Stimulated activated CD8-positive, alpha-beta memory T cell treated with anti-CD3 and anti-CD28 coated beads, Interleukin-12 subunit alpha, Interleukin-12 subunit beta, amount 100 ng/mL, for 4 hours (primary cell): Measurements from ENCODE around the gene KRT32.
"Not testable (repeated sequence)": the region's sequence is repeated elsewhere in the genome, so short reads cannot be mapped to it uniquely, and the experiment has no call there.

ENCODE experiments used
- DNase-seq: peaks from one replicate; pipeline ENCODE4 v3.0.0-alpha.2; 2020; ENCODE audit warnings: low read depth

KRT32 gene

DNA sequence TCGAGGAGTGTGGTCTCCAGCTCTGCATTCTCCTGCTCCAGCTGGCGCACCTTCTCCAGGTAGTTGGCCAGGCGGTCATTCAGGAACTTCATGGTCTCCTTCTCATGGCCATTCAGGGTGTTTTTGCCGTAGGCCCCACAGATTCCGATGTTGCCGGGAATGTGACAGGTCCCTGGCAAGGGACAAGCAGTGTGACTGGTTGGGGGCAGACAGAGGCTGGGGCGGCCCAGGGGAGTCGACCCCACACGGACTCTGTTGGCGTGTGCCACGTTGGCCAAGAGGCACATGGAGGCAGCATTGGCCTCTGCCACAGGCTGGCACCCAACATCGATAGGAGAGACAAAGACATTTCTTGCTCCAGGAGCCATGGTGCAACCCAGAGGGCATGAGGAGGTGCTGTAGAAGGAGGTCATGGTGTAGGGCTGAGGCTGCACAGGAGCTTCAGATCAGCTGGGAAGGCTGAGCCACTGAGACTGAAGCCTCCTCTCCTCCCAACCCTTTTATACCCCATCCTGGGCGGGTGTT is 43.0 kb downstream of the KRT32 start, which contains the start of gene KRT37:
TSS of gene KRT37 (minus strand) at position 475 of the 525 bp plus-strand sequence. CDS start at position 413, 62 bp downstream.
- no peak for DNase-seq

DNA sequence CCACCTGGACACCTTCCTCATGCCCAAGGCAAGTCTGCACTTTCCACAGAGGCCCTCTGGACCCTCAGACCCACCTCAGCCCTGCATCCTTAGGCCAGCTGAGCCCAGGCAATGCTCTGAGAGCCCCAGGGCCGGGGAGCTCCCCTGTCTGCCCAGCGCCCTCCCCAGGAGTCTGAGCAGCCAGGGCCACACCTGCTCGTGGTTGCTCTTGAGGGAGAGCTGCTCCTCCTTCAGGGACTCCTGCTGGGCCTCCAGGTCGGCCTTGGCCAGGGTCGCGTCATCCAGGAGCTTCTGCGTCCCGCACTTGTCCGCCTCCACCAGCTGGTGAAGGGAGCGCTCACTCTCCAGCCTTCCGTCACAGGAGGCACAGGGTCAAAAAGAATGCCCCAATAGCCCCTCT is 44.6 kb downstream of the KRT32 start:
- not testable (repeated sequence) for DNase-seq

DNA sequence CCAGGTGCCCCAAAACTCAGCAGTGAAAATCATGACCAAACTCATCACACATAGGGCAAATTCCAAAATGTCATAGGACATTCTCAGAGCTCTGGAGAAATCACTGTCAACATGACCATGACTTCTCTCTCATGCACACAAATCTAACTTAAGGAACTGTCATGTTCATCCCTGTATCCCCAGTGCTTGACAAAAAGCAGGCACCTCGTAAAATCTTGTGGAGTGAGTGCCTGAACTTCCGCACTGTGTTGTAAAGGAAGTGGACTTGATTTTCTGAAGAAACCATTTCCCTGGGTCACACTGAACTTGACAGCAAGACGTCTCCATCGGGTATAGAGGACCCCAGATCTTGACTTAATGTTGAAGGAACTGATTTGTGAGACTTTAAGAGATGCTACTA is 45.6 kb downstream of the KRT32 start:
- no peak for DNase-seq

DNA sequence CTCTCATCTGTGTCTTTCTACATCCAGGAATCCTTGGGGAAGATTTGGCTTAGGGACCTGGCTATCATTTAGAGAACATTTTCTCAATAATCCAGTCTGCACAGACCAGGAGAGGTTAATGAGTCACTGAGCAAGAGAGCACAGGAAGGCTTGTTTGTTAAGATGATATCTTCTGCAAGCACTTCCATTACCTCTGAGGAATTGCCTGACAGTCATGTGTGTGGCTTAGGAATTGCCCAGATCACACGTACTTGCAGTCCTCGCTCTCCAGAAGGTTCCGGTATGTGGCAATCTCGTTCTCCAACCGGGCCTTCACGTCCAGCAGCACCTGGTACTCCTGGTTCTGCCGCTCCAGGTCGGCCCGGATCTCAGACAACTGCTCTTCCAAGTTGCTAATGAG is 46.1 kb downstream of the KRT32 start:
- DNase-seq: no peak

DNA sequence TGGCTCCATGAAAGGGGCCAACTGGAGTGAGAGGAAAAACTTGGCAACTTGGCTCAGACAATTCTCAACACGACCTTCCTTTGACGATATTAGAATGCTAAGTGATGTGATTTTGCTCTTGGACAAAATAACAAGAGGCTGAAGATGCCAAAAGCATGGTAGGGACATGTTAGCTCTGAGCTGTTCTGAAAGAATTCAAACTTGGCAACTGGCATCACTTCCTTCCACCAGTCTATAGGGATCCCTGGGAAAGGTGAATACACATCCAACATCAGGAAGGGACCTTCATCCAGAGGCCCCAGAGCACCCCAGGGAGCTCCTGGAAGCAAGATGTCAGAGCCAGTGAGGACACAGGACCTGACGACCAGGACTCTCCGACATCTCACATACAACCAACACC is 47.1 kb downstream of the KRT32 start:
- DNase-seq: no peak

DNA sequence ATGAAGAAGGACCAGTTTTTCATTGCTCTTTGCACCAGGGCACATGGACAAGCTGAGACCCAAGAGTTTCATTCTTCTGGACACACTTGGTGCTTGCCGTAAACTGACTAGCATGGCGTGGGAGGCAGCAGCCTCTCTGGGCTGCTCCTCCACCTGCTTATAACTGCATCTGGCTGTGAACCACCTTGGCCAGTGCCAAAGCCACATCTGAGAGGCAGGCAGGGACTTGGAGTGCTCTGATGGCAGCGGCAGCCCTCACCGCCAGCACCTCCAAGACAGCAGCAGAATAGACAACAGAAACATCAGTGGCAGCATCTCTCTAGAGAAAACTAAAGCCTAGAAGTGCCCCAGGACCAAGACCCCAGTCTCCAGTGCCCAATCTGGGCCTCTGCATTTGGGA is 47.5 kb downstream of the KRT32 start:
- no peak for DNase-seq

DNA sequence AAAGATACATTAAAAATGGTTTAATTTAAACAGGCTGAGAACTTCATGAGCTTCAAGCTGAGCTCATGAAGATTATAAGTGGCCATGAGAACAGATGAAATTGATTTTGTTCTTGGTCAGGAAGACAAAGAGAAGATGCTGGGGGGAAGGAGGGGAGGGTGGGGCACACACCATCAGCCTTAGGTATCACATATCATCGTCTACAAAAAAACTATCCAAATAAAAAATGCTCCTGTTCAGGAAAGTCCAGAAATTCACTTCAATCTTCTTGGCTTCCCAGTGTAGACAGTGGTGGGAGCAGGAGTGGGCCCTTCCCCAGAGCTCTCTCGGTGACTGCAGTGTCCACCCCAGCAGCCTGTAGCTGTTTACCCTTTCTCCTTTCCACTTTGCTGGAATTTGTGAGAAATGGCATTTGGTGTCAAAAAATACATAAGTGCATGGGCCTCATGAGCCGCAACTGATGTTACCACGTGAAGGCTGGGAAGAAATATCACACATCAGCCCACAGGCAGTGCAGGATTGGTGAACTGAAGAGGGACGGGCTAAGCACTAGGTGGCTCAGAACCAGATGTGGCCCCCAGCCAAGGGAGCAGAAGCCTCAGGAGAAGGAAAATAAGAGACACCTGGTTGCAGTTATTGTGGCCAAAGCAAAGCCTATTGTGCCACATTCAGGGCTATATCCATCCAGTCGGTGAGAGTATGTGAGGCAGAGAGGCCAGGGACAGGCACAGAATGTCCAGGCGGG is 48.9 kb downstream of the KRT32 start:
- no peak for DNase-seq

DNA sequence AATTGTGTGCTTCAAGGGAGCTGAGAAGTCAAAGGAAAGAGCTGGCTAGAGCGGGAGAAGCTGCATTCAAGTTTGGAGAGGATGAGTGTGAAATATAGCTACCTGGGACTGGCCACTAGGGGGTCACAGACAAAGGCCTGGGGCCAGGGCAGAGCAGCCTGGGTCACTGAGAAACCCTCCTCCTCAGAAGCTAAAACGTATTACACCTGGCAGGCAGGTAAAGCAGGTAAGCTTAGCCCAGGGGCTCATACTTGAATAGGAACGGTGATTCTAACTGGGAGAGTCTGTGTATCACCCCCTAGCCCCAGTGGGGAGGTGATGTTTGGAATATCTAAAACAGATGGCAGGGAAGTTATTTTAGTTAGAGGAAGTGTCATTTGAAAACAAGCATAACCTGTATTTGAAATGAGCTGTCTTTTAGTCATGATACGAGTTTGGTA is 49.6 kb downstream of the KRT32 start:
- no peak for DNase-seq

DNA sequence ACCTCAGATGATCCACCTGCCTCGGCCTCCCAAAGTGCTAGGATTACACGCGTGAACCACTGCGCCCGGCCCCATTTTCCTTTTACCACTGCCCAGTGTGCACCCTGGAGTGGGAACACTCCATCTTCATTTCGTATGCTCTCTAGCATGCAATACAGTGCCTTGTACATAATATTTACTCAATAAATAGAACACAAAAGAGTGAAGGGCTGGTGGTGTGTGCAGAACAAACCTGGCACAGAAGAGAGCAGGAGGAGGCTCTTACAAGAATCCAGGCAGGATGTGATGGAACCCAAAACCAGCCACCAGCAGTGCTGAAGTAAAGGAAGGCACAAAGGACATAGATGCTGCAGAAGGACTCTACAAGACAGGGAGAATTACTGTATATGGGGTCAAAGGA is 50.1 kb downstream of the KRT32 start:
- DNase-seq: no peak

DNA sequence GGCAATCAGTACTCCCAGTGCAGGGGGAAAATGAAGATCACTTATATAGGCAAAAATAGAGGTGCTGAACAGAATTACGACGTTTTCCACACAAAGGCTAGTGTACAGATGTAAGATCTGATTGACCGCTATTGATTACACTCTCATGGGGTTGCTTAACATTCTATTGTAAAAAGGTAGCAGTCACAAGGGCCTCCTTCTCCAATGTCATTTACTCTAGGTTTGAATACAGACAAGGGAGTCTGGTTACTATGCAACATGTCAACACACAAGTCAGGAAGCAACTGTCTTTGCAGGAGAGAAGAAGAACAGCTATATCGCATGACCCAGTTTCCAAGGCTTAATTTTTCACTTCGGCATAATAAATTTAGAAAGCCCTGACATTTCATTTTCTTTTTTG is 50.7 kb downstream of the KRT32 start:
- DNase-seq: no peak

DNA sequence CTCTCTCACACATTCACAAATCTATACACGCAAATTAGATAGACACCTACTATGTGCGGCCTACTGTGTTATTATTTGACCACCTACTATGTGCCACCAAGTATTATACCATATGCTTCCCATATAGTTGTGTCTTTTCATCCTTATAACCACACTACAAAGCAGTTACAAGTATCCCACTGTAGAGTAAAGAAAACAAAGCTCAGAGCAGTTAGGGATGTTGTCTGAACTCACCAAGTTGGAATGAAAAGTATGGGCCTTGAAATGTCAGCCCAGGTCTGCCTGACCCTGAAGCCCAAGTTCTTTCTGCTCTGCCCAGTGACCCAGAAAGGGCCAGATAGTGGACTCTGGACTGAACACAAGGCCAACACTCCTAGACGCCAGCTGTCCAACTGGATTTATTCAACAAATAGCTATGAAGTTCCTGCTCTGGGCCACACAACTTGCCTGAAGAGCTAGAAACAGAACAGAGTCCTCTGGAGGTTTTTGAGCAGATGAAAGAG is 51.3 kb downstream of the KRT32 start:
- no peak for DNase-seq

DNA sequence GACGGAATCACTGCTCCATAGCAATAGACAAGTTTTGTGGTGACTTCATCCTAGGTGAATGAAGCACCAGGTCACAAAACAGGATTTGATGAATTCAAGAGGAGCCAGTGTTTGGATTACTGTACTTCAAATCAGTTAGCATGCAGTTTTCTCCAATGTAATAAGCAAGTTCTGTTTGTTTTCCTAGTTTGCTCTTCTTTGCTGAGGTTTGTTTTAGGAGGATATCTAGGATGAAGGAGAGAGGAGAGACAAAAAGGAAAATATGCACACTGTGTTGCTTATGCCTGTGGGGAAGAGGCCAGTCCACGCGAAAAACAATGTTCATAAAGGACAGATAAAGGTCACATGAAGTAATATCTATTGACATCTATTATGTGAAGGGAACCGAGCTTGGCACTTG is 51.8 kb downstream of the KRT32 start:
- DNase-seq: no peak

DNA sequence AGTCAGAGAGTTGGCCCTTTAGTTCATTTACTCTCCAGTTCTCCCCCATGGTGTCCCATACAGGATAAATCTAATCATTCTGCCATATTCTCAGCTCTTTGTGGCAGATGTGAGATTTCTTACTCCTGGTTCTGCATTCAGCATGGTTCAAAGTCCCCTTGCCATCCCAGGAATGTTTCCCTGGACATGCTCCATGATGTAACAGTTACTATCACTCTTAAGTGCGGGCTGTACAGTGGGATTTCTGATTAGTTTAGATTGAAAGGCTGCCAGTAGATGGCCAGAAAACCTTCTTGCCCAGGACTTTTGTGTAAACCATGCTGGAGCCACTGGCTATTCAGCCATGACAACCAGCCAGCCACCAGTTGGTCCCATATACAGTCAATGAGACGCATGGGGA is 53.2 kb downstream of the KRT32 start:
- DNase-seq: no peak

DNA sequence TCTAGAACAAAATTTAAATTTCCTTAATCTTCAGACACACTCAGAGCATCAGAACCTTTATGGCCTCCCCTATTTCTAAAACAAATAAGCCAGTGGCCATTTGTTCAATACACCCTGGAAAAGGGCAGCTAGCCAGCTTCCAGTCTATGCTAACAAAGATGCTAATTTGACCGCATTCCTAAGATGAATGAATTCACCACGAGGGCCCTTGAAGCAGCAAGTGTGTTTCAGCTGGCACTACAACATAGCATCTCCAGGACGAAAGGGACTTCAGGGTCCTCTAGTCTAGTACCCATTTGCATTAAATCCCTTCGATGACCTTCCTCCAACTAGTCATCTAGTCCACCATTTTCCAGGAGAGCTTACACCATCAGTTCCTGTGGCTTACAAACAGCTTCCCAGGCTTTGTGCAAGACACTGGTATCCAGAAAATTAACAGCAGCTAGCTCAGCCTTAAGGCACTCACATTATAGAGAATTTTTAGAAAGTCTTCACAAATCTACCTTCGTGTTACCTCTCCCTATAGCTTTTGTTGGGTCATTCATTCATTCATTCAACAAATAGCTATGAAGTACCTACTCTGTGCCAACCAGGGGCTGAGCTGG is 53.7 kb downstream of the KRT32 start:
- DNase-seq: no peak

DNA sequence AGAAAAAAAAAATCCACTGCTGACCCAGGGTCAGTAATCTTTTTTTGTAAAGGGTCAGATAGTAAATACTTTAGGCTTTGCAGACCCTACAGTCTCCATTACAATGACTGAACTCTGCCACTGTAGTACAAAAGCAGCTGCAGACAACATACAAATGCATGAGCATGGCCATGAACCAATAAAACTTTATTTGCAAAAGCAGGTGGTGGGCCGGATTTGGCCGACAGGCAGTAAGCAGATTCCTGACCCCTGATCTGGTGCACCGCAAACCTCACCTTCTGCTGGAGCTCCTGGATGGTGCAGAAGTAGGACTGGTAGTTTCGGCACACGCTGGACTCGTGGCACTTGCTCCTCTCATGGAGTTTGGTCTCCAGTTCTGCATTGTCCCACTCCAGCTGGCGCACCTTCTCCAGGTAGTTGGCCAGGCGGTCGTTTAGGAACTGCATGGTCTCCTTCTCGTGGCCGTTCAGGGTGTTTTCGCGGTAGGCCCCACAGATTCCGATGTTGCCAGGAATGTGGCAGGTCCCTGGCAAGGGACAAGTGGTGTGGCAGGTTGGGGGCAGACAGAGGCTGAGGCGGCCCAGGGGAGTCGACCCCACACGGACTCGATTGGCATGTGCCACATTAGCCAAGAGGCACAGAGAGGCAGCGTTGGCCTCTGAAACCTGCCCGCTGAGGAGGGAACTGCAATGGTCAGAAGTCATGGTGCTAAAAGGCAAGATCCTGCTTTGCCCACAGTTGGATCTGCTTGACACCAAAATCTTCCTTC is 55.9 kb downstream of the KRT32 start:
- no peak for DNase-seq
